Measurements from ENCODE around the gene NTSR2.

DNA sequence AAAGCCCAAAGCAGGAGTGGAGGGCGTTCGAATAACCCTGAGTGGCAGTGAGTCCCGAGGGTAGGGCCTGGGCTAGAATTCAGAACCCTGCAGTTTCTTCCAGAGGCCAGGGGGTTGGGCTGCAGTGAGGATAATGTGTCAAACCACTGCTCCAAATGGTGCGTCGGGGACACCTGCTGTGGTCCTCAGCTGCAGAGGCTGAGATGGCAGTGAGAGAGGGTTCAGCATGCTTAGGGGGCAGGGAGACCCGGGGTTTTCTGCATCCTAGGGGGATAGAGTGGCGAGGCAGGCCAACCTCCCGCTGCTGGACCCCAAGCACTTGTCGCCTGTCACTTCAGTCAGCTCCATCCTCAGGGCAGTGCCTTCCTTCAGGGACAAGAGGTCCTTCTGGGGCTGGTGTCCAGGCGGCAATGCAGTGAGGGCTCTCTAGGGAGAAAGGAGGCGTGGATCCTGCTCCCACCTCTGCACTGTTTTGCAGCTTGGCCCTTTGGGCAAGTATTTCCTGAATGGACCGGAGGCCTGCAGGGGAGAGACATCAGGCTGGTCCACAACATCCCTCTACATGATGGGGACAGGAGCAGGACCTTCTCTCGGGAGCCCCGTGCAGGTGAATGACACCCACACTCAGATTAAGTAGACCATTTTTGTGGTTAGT, 8.4 kb upstream of the NTSR2 start:
- TF ChIP-seq POLR2A (IDR thresholded peaks at IDR 0.05; ENCODE audit: low read depth, low read length) (no peak), TAF1 (IDR thresholded peaks at IDR 0.05; ENCODE audit: borderline replicate concordance, low read depth, low read length) (no peak), POLR2AphosphoS5 (IDR thresholded peaks at IDR 0.05; ENCODE audit: low read depth, low read length) (no peak)
